Fibroblast of villous mesenchyme (primary cell): ENCODE results near the gene FAM193B. TPM values are rescaled to one million over a fixed set of nuclear protein-coding genes. Genes with fewer than 3 reads are reported as not detected.
"Not testable (repeated sequence)": the region's sequence is repeated elsewhere in the genome, so short reads cannot be mapped to it uniquely, and the experiment has no call there.

ENCODE experiments used
- DNase-seq: peaks from one replicate; pipeline ENCODE4 v3.0.0-alpha.2; 2010; ENCODE audit warnings: low read depth
- H3K4me3 ChIP-seq: 2 replicates; pipeline ENCODE4 v1.5.1; 2011; ENCODE audit warnings: low read depth, mild to moderate bottlenecking, low read length
- CTCF ChIP-seq: IDR thresholded peaks from 2 replicates; pipeline ENCODE4 v1.5.1; 2012; ENCODE audit warnings: low read depth, mild to moderate bottlenecking, low read length; ENCODE audit not compliant: insufficient read depth
- total RNA-seq: library from RNA; depleted of rRNA; stranded (reverse); fragments of >200 nt; gene quantifications from 2 replicates; pipeline ENCODE4 v1.2.3, GENCODE V29; 2012

FAM193B gene
- total RNA-seq, 1 donor = 26.3 TPM

- DNase-seq = no peak
- no peak for TF ChIP-seq CTCF
- H3K4me3 ChIP-seq = no peak overlapping the region
These were observed 13.9 kb downstream of the FAM193B start for GRCh38 chr5:177540438-177540837.

GRCh38 chr5:177539411-177539810 lies 15.0 kb downstream of the FAM193B start:
- DNase-seq = peak; percentile 88
- no peak for TF ChIP-seq CTCF

GRCh38 chr5:177538876-177539275 lies 15.5 kb downstream of the FAM193B start:
- TF ChIP-seq CTCF = no peak
- H3K4me3 ChIP-seq = no peak overlapping the region
- no peak for DNase-seq

More at GRCh38 chr5:177539411-177539810, 15.0 kb downstream of the FAM193B start:
- no peak overlapping the region for H3K4me3 ChIP-seq

GRCh38 chr5:177537389-177538361 lies 16.7 kb downstream of the FAM193B start:
- no peak overlapping the region for H3K4me3 ChIP-seq
- TF ChIP-seq CTCF = no peak
- DNase-seq = peak; percentile 89

- no peak for TF ChIP-seq CTCF
- DNase-seq = no peak
- no peak overlapping the region for H3K4me3 ChIP-seq
These were observed 18.0 kb downstream of the FAM193B start for GRCh38 chr5:177536386-177536785.

- TF ChIP-seq CTCF = no peak
- H3K4me3 ChIP-seq = no peak overlapping the region
- DNase-seq = no peak
These were observed 19.2 kb downstream of the FAM193B start for GRCh38 chr5:177535125-177535524.

- DNase-seq = not testable (repeated sequence)
These were observed 19.9 kb downstream of the FAM193B start for GRCh38 chr5:177534433-177534832.

More at GRCh38 chr5:177534433-177534832, 19.9 kb downstream of the FAM193B start:
- not testable (repeated sequence) for H3K4me3 ChIP-seq
